AG04449 (cell line): ENCODE results near the gene ERCC2.
"Not testable (repeated sequence)": the region's sequence is repeated elsewhere in the genome, so short reads cannot be mapped to it uniquely, and the experiment has no call there.

Experiments used
- CTCF ChIA-PET: fragments of 350-600 bp; formaldehyde crosslinking; extraction: SDS; loops from one replicate; lab custom pipeline; 2021; ENCODE audit warnings: antibody characterized with exemption; lab: Yijun Ruan, JAX
- POLR2A ChIA-PET: fragments of 400-600, 350-600 bp; formaldehyde crosslinking; extraction: SDS; loops from one replicate; lab custom pipeline; 2020; ENCODE audit warnings: antibody characterized with exemption, inconsistent platforms; lab: Yijun Ruan, JAX
- DNase-seq: peaks from one replicate; pipeline ENCODE4 v3.0.0-alpha.2; 2010; ENCODE audit warnings: low read depth, low spot score
- H3K4me3 ChIP-seq: 2 replicates; pipeline ENCODE4 v1.5.1; 2011; ENCODE audit warnings: low read depth, mild to moderate bottlenecking, control low read depth, low read length
- TF ChIP-seq, protein P1 (sequence below): IDR thresholded peaks from one replicate; pipeline ENCODE4 v1.5.1; 2011; ENCODE audit warnings: mild to moderate bottlenecking, moderate library complexity, low read length, control low read depth, inconsistent platforms; ENCODE audit not compliant: insufficient read depth; ENCODE audit errors: missing control alignments

Gene ERCC2

DNA sequence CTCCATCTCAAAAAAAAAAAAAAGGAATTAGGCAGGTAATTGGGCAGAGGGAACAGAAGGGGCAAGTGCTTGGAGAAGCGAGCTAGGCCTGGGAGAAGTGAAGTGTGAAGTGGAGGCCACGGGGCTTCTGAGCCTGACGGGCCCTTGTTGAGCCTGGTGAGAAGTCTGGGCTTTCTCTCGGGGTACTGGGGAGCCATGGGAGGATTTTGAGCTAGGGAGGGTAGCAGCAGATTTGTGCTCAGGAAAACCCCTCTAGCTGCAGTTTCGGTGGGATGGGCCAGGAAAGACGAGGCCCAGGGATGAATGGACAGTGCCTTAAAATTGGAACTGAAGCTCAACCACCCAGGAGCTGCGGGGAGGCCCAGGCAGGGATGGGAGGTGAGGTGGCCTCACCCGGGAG lies 44.1 kb upstream of the ERCC2 start:
- TF ChIP-seq, protein P1, sequence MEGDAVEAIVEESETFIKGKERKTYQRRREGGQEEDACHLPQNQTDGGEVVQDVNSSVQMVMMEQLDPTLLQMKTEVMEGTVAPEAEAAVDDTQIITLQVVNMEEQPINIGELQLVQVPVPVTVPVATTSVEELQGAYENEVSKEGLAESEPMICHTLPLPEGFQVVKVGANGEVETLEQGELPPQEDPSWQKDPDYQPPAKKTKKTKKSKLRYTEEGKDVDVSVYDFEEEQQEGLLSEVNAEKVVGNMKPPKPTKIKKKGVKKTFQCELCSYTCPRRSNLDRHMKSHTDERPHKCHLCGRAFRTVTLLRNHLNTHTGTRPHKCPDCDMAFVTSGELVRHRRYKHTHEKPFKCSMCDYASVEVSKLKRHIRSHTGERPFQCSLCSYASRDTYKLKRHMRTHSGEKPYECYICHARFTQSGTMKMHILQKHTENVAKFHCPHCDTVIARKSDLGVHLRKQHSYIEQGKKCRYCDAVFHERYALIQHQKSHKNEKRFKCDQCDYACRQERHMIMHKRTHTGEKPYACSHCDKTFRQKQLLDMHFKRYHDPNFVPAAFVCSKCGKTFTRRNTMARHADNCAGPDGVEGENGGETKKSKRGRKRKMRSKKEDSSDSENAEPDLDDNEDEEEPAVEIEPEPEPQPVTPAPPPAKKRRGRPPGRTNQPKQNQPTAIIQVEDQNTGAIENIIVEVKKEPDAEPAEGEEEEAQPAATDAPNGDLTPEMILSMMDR = no peak
- no peak for DNase-seq
- ChIA-PET POLR2A (no interaction called here), CTCF (interaction anchor here (0.6 to 4.5 kb wide), 7 partner anchors 11 to 226 kb away, joined by 3 to 24 read pairs (median 15); partner anchors contain the start of gene PPP1R13L)
- no peak overlapping the region for H3K4me3 ChIP-seq

DNA sequence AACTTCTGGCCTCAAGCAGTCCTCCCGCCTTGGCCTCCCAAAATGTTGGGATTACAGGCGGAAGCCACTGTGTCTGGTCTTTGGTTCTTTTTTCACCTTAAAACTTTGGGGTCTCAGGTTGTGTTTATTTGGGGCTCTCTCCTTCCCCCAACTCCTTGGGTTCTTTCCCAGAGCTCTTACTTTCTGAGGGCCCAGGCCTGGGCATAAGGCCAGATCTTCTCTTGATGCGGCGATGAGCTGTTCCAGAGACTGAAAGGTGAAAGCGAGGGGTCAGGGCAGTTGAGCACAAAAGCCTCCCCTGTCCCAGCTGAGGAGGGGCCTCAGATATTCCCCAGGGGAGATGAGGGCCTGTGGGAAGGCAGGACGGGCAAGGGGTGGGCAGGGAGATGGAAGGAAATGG lies 43.1 kb upstream of the ERCC2 start:
- no peak overlapping the region for H3K4me3 ChIP-seq
- ChIA-PET POLR2A (no interaction called here), CTCF (interaction anchor here (1.6 to 3.6 kb wide), 3 partner anchors 10 to 65 kb away, joined by 6 to 24 read pairs (median 12); partner anchors contain the start of gene PPP1R13L)
- TF ChIP-seq, protein P1 = no peak
- no peak for DNase-seq

DNA sequence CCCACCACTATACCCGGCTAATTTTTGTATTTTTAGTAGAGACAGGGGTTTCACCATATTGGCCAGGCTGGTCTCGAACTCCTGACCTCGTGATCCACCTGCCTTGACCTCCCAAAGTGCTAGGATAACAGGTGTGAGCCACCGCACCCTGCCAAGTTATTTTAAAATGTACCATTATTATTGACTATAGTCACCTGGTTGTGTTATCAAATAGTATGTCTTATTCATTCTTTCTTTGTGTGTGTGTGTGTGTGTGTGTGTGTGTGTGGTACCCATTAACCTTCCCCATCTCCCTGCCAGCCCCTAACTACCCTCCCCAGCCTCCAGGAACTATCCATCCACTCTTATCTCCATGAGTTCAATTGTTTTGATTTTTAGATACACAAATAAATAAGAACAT lies 40.0 kb upstream of the ERCC2 start:
- POLR2A ChIA-PET, DNase-seq, H3K4me3 ChIP-seq, CTCF ChIA-PET: not testable (repeated sequence)

GRCh38 chr19:45409557-45409920 lies 39.2 kb upstream of the ERCC2 start:
- no peak for DNase-seq
- no peak overlapping the region for H3K4me3 ChIP-seq
- ChIA-PET CTCF (no interaction called here), POLR2A (interaction anchor here (0.9 kb wide), 1 partner anchor 60 kb away, joined by 3 read pairs; no protein-coding TSS in a partner anchor)
- TF ChIP-seq, protein P1 = no peak

GRCh38 chr19:45408830-45409556 lies 38.6 kb upstream of the ERCC2 start:
- TF ChIP-seq, protein P1 = no peak
- CTCF ChIA-PET = no interaction called here
- H3K4me3 ChIP-seq = no peak overlapping the region
- POLR2A ChIA-PET = interaction anchor here (0.9 kb wide), 1 partner anchor 60 kb away, joined by 3 read pairs; no protein-coding TSS in a partner anchor
- no peak for DNase-seq

GRCh38 chr19:45408121-45408520 lies 37.7 kb upstream of the ERCC2 start:
- no peak overlapping the region for H3K4me3 ChIP-seq
- TF ChIP-seq, protein P1 = no peak
- ChIA-PET CTCF (interaction anchor here (1.0 to 1.3 kb wide), 2 partner anchors 31 to 71 kb away, joined by 3 to 6 read pairs; no protein-coding TSS in a partner anchor), POLR2A (interaction anchor here (0.5 to 1.0 kb wide), 2 partner anchors 8 to 77 kb away, joined by 3 read pairs; no protein-coding TSS in a partner anchor)
- no peak for DNase-seq

DNA sequence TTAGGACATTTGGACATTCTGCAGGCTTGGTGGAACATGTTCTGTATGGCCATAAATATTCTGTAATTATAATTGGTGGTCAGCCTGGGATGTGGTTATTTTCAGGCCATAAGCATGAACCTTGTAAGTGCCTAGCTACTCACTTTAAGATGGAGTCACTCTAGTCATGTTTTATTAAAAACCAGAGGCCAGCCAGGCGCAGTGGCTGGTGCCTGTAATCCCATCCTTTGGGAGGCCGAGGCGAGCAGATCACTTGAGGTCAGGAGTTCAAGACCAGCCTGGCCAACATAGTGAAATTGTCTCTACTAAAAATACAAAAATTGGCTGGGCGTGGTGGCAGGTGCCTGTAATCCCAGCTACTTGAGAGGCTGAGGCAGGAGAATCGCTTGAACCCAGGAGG lies 37.2 kb upstream of the ERCC2 start:
- not testable (repeated sequence) for DNase-seq
- ChIA-PET CTCF (interaction anchor here (0.9 to 1.3 kb wide), 4 partner anchors 9 to 77 kb away, joined by 3 to 6 read pairs (median 4); no protein-coding TSS in a partner anchor), POLR2A (interaction anchor here (0.5 to 1.0 kb wide), 2 partner anchors 8 to 77 kb away, joined by 3 read pairs; no protein-coding TSS in a partner anchor)
- H3K4me3 ChIP-seq = peak overlapping the region; percentile 88; the same call in 1 of the 2 replicates
